HG03060 (cell line): ENCODE results near the gene ARSG.
A peak's percentile ranks its signal among the peaks of the same experiment; 100 is the strongest.
"Not testable (repeated sequence)": the region's sequence is repeated elsewhere in the genome, so short reads cannot be mapped to it uniquely, and the experiment has no call there.

Source experiments
- ATAC-seq: cut with Tn5 transposase; IDR thresholded peaks from one replicate; pipeline ENCODE4 v1.9.1; 2021; ENCODE audit warnings: low read depth, moderate number of reproducible peaks; ENCODE audit not compliant: unreplicated experiment

ARSG gene

GRCh38 chr17:68276339-68276738 lies 15.0 kb upstream of the ARSG start:
- ATAC-seq, result not testable (repeated sequence)

- no peak for ATAC-seq
Measured at GRCh38 chr17:68277807-68278206, 13.5 kb upstream of the ARSG start.

GRCh38 chr17:68281965-68282364 lies 9.3 kb upstream of the ARSG start:
- ATAC-seq, result not testable (repeated sequence)

- no peak for ATAC-seq
Measured at GRCh38 chr17:68288375-68288774, 2.9 kb upstream of the ARSG start.

GRCh38 chr17:68288804-68289203 lies 2.5 kb upstream of the ARSG start:
- no peak for ATAC-seq

- ATAC-seq, result no peak
Measured at GRCh38 chr17:68289473-68289872, 1.8 kb upstream of the ARSG start.

- ATAC-seq, result no peak
Measured at GRCh38 chr17:68289936-68290267, 1.4 kb upstream of the ARSG start.

- no peak for ATAC-seq
Measured at GRCh38 chr17:68290268-68290954, 884 bp upstream of the ARSG start.

- peak; percentile 34 for ATAC-seq
Measured at GRCh38 chr17:68291836-68292688, 767 bp downstream of the ARSG start.

- no peak for ATAC-seq
Measured at GRCh38 chr17:68292689-68293040, 1.4 kb downstream of the ARSG start.

GRCh38 chr17:68293490-68294195 lies 2.3 kb downstream of the ARSG start:
- ATAC-seq, result no peak

- no peak for ATAC-seq
Measured at GRCh38 chr17:68294196-68294555, 2.9 kb downstream of the ARSG start.

GRCh38 chr17:68294617-68295016 lies 3.3 kb downstream of the ARSG start:
- no peak for ATAC-seq

- ATAC-seq, result no peak
Measured at GRCh38 chr17:68295086-68295485, 3.8 kb downstream of the ARSG start.

- no peak for ATAC-seq
Measured at GRCh38 chr17:68296217-68297191, 5.2 kb downstream of the ARSG start.

- no peak for ATAC-seq
Measured at GRCh38 chr17:68297195-68297594, 5.9 kb downstream of the ARSG start.

- ATAC-seq, result no peak
Measured at GRCh38 chr17:68298601-68299000, 7.3 kb downstream of the ARSG start.

GRCh38 chr17:68299817-68300216 lies 8.5 kb downstream of the ARSG start:
- ATAC-seq, result no peak

- ATAC-seq, result no peak
Measured at GRCh38 chr17:68301438-68301959, 10.2 kb downstream of the ARSG start.

GRCh38 chr17:68302066-68302564 lies 10.8 kb downstream of the ARSG start:
- ATAC-seq, result no peak
